GM15510 (cell line): Measurements from ENCODE around the gene TRMT44.

ENCODE experiments used
- POLR2A ChIP-seq: IDR thresholded peaks from 3 replicates; pipeline ENCODE4 v1.6.1; 2011; ENCODE audit warnings: borderline replicate concordance; ENCODE audit not compliant: insufficient read length; ENCODE audit errors: extremely low read depth

Gene TRMT44

GRCh38 chr4:8523175-8523574, 82.6 kb downstream of the TRMT44 start:
- TF ChIP-seq POLR2A: no peak

- no peak for TF ChIP-seq POLR2A
These were observed 83.2 kb downstream of the TRMT44 start for GRCh38 chr4:8523766-8524165.

GRCh38 chr4:8524595-8525382, 84.2 kb downstream of the TRMT44 start:
- TF ChIP-seq POLR2A: no peak

- TF ChIP-seq POLR2A: no peak
These were observed 85.0 kb downstream of the TRMT44 start for GRCh38 chr4:8525383-8526120.
